BE2C (cell line): ENCODE data around the gene SMIM31.

Source experiments
- DNase-seq: peaks from one replicate; pipeline ENCODE4 v3.0.0-alpha.2; 2020
- H3K27me3 ChIP-seq: fragments of 250-450 bp; sonication (Bioruptor Pico); 2 replicates; pipeline ENCODE4 v1.5.1; 2020; ENCODE audit warnings: mild to moderate bottlenecking
- H3K36me3 ChIP-seq: fragments of 250-450 bp; sonication (Bioruptor Pico); 2 replicates; pipeline ENCODE4 v1.5.1; 2020; ENCODE audit warnings: mild to moderate bottlenecking
- H3K4me1 ChIP-seq: fragments of 250-450 bp; sonication (Bioruptor Pico); 2 replicates; pipeline ENCODE4 v1.5.1; 2020
- H3K4me3 ChIP-seq: 2 replicates; pipeline ENCODE4 v1.5.1; 2011; ENCODE audit warnings: low read depth, low read length
- H3K9me3 ChIP-seq: fragments of 250-450 bp; sonication (Bioruptor Pico); 2 replicates; pipeline ENCODE4 v1.5.1; 2020
- CTCF ChIP-seq: IDR thresholded peaks from 2 replicates; pipeline ENCODE4 v1.5.1; 2012; ENCODE audit warnings: mild to moderate bottlenecking, low read depth, low read length

SMIM31 gene

GRCh38 chr4:164828955-164829354 is 75.0 kb downstream of the SMIM31 start:
- Histone ChIP-seq H3K9me3 (no peaks in the 10 kb centered on the region), H3K36me3 (no peaks in the 10 kb centered on the region), H3K4me3 (no peak overlapping the region), H3K27me3 (no peaks in the 10 kb centered on the region), H3K4me1 (no peaks in the 10 kb centered on the region)
- DNase-seq: no peak
- TF ChIP-seq CTCF: no peak

GRCh38 chr4:164846566-164846965 is 92.6 kb downstream of the SMIM31 start:
- H3K36me3 ChIP-seq: no peaks in the 10 kb centered on the region
- TF ChIP-seq CTCF: no peak
- no peaks in the 10 kb centered on the region for H3K9me3 ChIP-seq
- no peaks in the 10 kb centered on the region for H3K27me3 ChIP-seq
- H3K4me3 ChIP-seq: no peak overlapping the region
- no peak for DNase-seq
- H3K4me1 ChIP-seq: no peaks in the 10 kb centered on the region

- Histone ChIP-seq H3K4me1 (no peaks in the 10 kb centered on the region), H3K27me3 (no peaks in the 10 kb centered on the region), H3K9me3 (no peaks in the 10 kb centered on the region), H3K4me3 (no peak overlapping the region), H3K36me3 (no peaks in the 10 kb centered on the region)
- DNase-seq: no peak
- TF ChIP-seq CTCF: no peak
Measured at GRCh38 chr4:164847016-164847415, 93.1 kb downstream of the SMIM31 start.

- H3K4me1 ChIP-seq: no peaks in the 10 kb centered on the region
- H3K4me3 ChIP-seq: no peak overlapping the region
- H3K27me3 ChIP-seq: no peaks in the 10 kb centered on the region
- no peak for DNase-seq
- TF ChIP-seq CTCF: no peak
- H3K9me3 ChIP-seq: no peaks in the 10 kb centered on the region
- H3K36me3 ChIP-seq: no peaks in the 10 kb centered on the region
Measured at GRCh38 chr4:164847967-164848649, 94.2 kb downstream of the SMIM31 start.
